PC-3 (cell line): Measurements from ENCODE around the gene ITGB3. TPM values are rescaled to one million over a fixed set of nuclear protein-coding genes. Genes with fewer than 3 reads are reported as not detected.

Experiments
- ATAC-seq: fragments of 200-7000 bp; cut with Tn5 transposase; 2 replicates; pipeline ENCODE4 v1.9.1; 2020; ENCODE audit warnings: mild to moderate bottlenecking, moderate library complexity
- BruUV-seq: library from RNA; stranded (reverse); fragments of 400-500 nt; replicated peaks from 2 replicates; lab custom pipeline; 2021; lab: Mats Ljungman, UMichigan
- CTCF ChIA-PET: fragments of 300-600 bp; sonication (Branson Sonifier 250); formaldehyde crosslinking; loops from one replicate; lab custom pipeline; 2022; ENCODE audit warnings: antibody characterized with exemption; lab: Charles Lee
- POLR2A ChIA-PET: fragments of 300-600 bp; sonication (Branson Sonifier 250); formaldehyde crosslinking; loops from one replicate; lab custom pipeline; 2022; ENCODE audit warnings: antibody characterized with exemption; ENCODE audit not compliant: unreplicated experiment; lab: Charles Lee
- DNase-seq: peaks from one replicate; pipeline ENCODE4 v3.0.0-alpha.2; 2015
- H2AFZ ChIP-seq: fragments of 300-600 bp; sonication (generic); 2 replicates; pipeline ENCODE4 v1.6.0; 2016; ENCODE audit warnings: antibody characterized with exemption, low read length
- H3F3A ChIP-seq: fragments of 300-600 bp; sonication (generic); one replicate; pipeline ENCODE4 v1.6.0; 2017; ENCODE audit warnings: antibody characterized with exemption, low read length, control low read depth, mild to moderate bottlenecking; ENCODE audit not compliant: unreplicated experiment
- H3K27ac ChIP-seq: fragments of 300-600 bp; sonication (generic); 2 replicates; pipeline ENCODE4 v1.5.1; 2016; ENCODE audit warnings: mild to moderate bottlenecking, low read length
- H3K27me3 ChIP-seq: fragments of 300-600 bp; sonication (generic); 2 replicates; pipeline ENCODE4 v1.6.1; 2016; ENCODE audit warnings: low read length, mixed read lengths
- H3K36me3 ChIP-seq: fragments of 300-600 bp; sonication (generic); 2 replicates; pipeline ENCODE4 v1.6.1; 2016; ENCODE audit warnings: low read depth, mixed run types, low read length, mixed read lengths
- H3K4me1 ChIP-seq: fragments of 300-600 bp; sonication (generic); 2 replicates; pipeline ENCODE4 v1.5.1; 2016; ENCODE audit warnings: low read length; ENCODE audit not compliant: insufficient read depth
- H3K4me2 ChIP-seq: fragments of 300-600 bp; sonication (generic); 2 replicates; pipeline ENCODE4 v1.6.0; 2016; ENCODE audit warnings: low read length
- H3K4me3 ChIP-seq: fragments of 300-600 bp; sonication (generic); 2 replicates; pipeline ENCODE4 v1.5.1; 2016; ENCODE audit warnings: mild to moderate bottlenecking, low read length, mixed read lengths
- H3K79me2 ChIP-seq: fragments of 300-600 bp; sonication (generic); 2 replicates; pipeline ENCODE4 v1.6.1; 2017; ENCODE audit warnings: low read length, mixed read lengths
- H3K9ac ChIP-seq: fragments of 300-600 bp; sonication (generic); 2 replicates; pipeline ENCODE4 v1.6.0; 2016; ENCODE audit warnings: mild to moderate bottlenecking, low read length
- H3K9me2 ChIP-seq: fragments of 300-600 bp; sonication (generic); replicated peaks from 2 replicates; pipeline ENCODE4 v1.6.1; 2016; ENCODE audit warnings: mixed run types, low read length, mixed read lengths
- H3K9me3 ChIP-seq: fragments of 300-600 bp; sonication (generic); 2 replicates; pipeline ENCODE4 v1.6.1; 2016; ENCODE audit warnings: low read length, mixed read lengths
- H4K20me1 ChIP-seq: fragments of 300-600 bp; sonication (generic); 2 replicates; pipeline ENCODE4 v1.6.1; 2016; ENCODE audit warnings: low read length, mixed read lengths
- EZH2 ChIP-seq: fragments of 300-600 bp; sonication (generic); IDR thresholded peaks from one replicate; pipeline ENCODE4 v1.6.1; 2017; ENCODE audit warnings: antibody characterized with exemption, mild to moderate bottlenecking, low read length; ENCODE audit not compliant: unreplicated experiment
- EZH2phosphoT487 ChIP-seq: fragments of 300-600 bp; sonication (generic); IDR thresholded peaks from 2 replicates; pipeline ENCODE4 v1.6.1; 2018; ENCODE audit warnings: mild to moderate bottlenecking, antibody characterized with exemption, low read length, borderline replicate concordance
- intact Hi-C: fragments of 100-400 bp; cut with micrococcal nuclease; formaldehyde crosslinking; loops from 2 replicates; pipeline ENCODE4 v1.9.0; 2023
- total RNA-seq: library from RNA; depleted of rRNA; stranded (reverse); fragments of >200 nt; gene quantifications from 2 replicates; pipeline ENCODE4 v1.2.3, GENCODE V29; 2014
- TF ChIP-seq, protein P1 (sequence below): fragments of 300-600 bp; sonication (generic); conservative IDR thresholded peaks from 2 replicates; pipeline ENCODE4 v1.5.1; 2017; ENCODE audit warnings: antibody characterized with exemption, low read depth, mild to moderate bottlenecking, low read length

ITGB3 gene
- total RNA-seq, 1 experiment from 2014 or later = 0.36 TPM

DNA sequence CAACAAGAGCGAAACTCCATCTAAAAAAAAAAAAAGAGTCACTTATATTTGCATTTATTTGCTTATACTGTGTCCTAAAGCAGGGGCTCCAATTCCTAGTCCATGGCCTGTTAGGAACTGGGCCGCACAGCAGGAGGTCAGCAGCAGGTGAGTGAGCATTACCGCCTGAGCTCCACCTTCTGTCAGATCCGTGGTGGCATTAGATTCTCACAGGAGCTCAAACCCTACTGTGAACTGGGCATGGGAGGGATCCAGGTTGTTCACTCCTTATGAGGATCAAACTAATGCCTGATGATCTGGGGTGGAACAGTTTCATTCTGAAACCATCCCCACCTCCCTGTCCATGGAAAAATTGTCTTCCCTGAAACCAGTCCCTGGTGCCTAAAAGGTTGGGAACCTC lies 24.9 kb downstream of the ITGB3 start:
- Histone ChIP-seq H3K9me2 (no peaks in the 10 kb centered on the region), H3K4me3 (no peak overlapping the region), H3K27ac (peak overlapping the region; percentile 40), H3K9me3 (no peaks in the 10 kb centered on the region), H3K9ac (no peak overlapping the region), H3K4me2 (peak overlapping the region; percentile 5), H3K27me3 (no peaks in the 10 kb centered on the region), H4K20me1 (no peaks in the 10 kb centered on the region), H3K79me2 (no peaks in the 10 kb centered on the region), H3F3A (no peaks in the 10 kb centered on the region), H3K36me3 (no peaks in the 10 kb centered on the region), H2AFZ (no peak overlapping the region), H3K4me1 (peaks cover 38% of the 10 kb centered on the region)
- intact Hi-C loops = no loop called here
- ChIA-PET CTCF (no interaction called here), POLR2A (no interaction called here)
- no TSS peak for BruUV-seq
- TF ChIP-seq EZH2 (no peak), EZH2phosphoT487 (no peak)
- DNase-seq (no peak), ATAC-seq (no peak)

DNA sequence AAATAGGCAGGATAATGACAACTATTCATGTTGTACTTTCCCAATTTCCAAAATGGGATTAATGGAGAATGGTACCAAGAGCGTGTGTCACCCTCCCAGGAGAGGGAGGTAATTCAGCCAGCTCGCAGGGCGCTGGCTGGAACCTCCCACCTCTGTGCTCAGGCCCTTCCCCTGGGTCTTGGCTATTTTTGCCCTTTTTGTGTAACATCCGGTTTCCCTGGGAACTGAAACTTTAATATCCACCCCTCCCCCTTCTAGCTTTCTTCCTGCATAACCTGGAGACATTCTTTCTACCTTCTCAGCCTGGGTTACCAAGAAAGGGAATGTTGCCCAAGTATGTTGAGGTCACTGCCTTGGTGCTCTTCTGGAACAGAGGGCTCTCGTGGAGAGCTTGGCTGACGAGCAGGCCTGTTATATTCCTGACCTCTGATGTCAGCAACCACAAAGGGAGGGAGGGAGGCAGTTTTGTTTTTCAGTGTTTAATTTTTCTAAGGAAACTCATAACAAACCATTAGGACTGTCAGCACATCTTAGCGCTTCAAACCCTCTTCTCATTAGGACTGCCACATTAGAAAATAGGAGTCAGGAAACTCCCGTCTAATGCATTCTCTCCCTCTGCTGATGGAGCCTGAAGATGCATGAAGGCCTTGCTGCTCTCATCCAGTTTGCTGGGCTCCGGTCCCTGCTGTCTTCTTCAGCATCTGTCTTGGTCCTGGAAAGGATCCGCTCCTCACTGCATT lies 25.6 kb downstream of the ITGB3 start:
- H3F3A ChIP-seq = no peaks in the 10 kb centered on the region
- peak overlapping the region; percentile 40 for H3K27ac ChIP-seq
- TF ChIP-seq EZH2 (no peak), EZH2phosphoT487 (no peak)
- TF ChIP-seq, protein P1, sequence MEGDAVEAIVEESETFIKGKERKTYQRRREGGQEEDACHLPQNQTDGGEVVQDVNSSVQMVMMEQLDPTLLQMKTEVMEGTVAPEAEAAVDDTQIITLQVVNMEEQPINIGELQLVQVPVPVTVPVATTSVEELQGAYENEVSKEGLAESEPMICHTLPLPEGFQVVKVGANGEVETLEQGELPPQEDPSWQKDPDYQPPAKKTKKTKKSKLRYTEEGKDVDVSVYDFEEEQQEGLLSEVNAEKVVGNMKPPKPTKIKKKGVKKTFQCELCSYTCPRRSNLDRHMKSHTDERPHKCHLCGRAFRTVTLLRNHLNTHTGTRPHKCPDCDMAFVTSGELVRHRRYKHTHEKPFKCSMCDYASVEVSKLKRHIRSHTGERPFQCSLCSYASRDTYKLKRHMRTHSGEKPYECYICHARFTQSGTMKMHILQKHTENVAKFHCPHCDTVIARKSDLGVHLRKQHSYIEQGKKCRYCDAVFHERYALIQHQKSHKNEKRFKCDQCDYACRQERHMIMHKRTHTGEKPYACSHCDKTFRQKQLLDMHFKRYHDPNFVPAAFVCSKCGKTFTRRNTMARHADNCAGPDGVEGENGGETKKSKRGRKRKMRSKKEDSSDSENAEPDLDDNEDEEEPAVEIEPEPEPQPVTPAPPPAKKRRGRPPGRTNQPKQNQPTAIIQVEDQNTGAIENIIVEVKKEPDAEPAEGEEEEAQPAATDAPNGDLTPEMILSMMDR = no peak
- no peak overlapping the region for H3K4me3 ChIP-seq
- peaks cover 38% of the 10 kb centered on the region for H3K4me1 ChIP-seq
- 0 out of 2 replicates have a peak overlapping the region, but pooled peaks have one; percentile 3 for H2AFZ ChIP-seq
- no peaks in the 10 kb centered on the region for H3K9me2 ChIP-seq
- H3K9ac ChIP-seq = no peak overlapping the region
- DNase-seq (peak; percentile 82), ATAC-seq (peak; percentile 36)
- no peaks in the 10 kb centered on the region for H3K36me3 ChIP-seq
- H3K79me2 ChIP-seq = no peaks in the 10 kb centered on the region
- intact Hi-C loops = no loop called here
- H3K27me3 ChIP-seq = no peaks in the 10 kb centered on the region
- peak overlapping the region; percentile 5 for H3K4me2 ChIP-seq
- ChIA-PET POLR2A (no interaction called here), CTCF (no interaction called here)
- H3K9me3 ChIP-seq = no peaks in the 10 kb centered on the region
- H4K20me1 ChIP-seq = no peaks in the 10 kb centered on the region
- no TSS peak for BruUV-seq

DNA sequence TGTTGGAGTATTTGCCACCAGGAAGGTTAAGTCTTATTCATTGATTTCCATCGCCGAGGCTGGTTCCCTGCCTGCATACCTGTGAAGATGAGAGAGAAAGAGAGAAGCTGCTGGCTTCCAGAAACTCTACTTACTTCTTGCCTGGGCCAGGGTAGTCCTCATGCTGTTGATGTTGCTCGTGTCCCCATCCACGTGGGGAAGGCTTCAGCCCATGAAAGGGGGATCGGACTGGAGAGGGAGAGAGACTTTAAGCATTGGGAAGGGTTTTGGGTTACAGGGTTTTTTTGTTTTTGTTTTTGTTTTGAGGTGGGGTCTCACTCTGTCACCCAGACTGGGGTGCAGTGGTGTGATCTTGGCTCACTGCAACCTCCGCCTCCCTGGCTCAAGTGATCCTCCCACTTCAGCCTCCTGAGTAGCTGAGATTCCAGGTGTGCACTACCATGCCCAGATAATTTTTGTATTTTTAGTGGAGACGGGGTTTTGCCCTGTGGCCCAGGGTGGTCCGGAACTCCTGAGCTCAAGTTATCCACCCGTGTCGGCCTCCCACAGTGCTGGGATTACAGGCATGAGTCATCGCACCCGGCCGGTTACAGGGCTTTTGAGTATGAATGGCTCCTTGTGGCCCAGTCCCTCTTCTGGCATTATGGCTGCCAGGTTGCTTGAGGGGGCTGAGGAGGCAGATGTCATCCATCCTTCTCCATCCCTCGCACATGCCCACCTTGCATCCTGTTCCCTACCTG lies 26.6 kb downstream of the ITGB3 start:
- CTCF ChIA-PET = no interaction called here
- Histone ChIP-seq H3K27ac (no peak overlapping the region), H3K9me3 (no peaks in the 10 kb centered on the region), H3K4me2 (no peak overlapping the region), H3K9ac (no peak overlapping the region), H3K4me3 (no peak overlapping the region), H3K9me2 (no peaks in the 10 kb centered on the region), H3K36me3 (no peaks in the 10 kb centered on the region), H3F3A (no peaks in the 10 kb centered on the region), H3K79me2 (no peaks in the 10 kb centered on the region), H4K20me1 (no peaks in the 10 kb centered on the region), H3K4me1 (peaks cover 29% of the 10 kb centered on the region), H2AFZ (no peak overlapping the region), H3K27me3 (no peaks in the 10 kb centered on the region)
- DNase-seq (no peak), ATAC-seq (no peak)
- no peak for TF ChIP-seq EZH2phosphoT487
- no peak for TF ChIP-seq EZH2
- TF ChIP-seq, protein P1 = no peak
- POLR2A ChIA-PET = no interaction called here
- no TSS peak for BruUV-seq
- intact Hi-C loops = no loop called here
